ENCODE measurements around the gene ARL13A.
"Not testable (repeated sequence)": the region's sequence is repeated elsewhere in the genome, so short reads cannot be mapped to it uniquely, and the experiment has no call there.

Gene ARL13A

GRCh38 chrX:100990139-100990538 lies 20.6 kb downstream of the ARL13A start:
- no peak for DNase-seq (ENCODE audit: low read depth, low spot score)

DNA sequence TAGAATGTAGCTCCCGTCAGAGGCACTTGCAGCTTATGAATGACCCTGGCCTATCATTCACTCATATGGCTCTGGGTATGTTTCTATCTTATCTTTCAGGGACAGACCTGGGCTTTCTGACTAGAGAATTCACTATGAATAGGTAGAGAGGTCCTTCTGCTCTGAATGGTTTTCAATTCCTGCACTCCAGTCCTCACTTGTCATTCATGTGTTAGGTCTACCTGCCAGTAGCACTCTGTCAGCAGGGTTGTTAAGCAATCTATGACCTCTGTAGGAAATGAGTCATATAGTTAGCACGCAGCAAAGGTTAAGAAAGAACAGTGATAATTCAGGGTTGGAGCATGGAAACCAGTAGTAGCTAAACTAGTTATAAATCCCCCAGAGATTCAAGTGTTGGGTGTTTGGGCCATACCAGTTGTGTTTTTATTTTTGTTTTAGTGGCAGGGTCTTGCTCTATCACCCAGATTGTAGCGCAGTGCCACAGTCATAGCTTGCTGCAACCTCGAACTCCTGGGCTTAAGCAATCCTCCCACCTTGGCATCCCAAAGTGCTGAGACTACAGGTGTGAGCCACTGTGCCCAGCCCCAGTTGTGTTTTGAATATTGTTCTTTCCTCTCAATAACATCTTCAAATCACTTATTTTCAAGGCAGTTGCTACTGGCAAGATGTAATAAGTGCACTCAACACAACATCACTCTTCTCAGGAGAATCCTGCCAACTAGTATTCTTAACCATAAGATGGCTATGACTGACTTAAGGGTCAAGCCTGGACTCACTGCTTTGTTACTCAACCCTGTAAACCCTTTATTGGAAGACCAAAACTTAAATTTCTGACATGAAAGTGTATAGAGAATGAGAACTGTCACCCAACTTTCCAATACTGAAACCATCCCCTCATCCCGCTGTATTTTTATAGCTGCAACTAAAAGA lies 25.1 kb downstream of the ARL13A start:
- DNase-seq (ENCODE audit: low read depth, low spot score) = no peak

GRCh38 chrX:100995469-100995868 lies 26.0 kb downstream of the ARL13A start:
- peak; percentile 6 for DNase-seq (ENCODE audit: low read depth, low spot score)

- DNase-seq (ENCODE audit: low read depth, low spot score) = no peak
Observed at GRCh38 chrX:100999451-100999850, 29.9 kb downstream of the ARL13A start.

GRCh38 chrX:101009090-101009489 lies 39.6 kb downstream of the ARL13A start:
- DNase-seq (ENCODE audit: low read depth, low spot score) = no peak

- not testable (repeated sequence) for DNase-seq (ENCODE audit: low read depth, low spot score)
Observed at GRCh38 chrX:101012031-101012430, 42.5 kb downstream of the ARL13A start.

DNA sequence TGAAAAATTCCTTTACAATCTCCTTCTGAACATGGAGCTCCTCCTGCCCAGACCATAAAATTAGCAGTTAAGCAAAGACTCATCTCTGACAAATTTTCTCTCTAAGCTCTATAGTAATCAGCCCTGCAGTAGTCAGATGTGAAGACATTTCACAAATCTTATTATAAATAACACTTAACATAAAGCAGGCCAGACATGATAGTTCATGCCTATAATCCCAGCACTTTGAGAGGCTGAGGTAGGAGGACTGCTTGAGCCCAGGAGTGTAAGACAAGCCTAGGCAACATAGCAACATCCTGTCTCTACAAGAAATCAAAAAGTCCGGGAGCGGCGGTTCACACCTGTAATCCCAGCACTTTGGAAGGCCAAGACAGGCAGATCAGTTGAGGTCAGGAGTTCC lies 52.5 kb downstream of the ARL13A start:
- no peak for DNase-seq (ENCODE audit: low read depth, low spot score)

DNA sequence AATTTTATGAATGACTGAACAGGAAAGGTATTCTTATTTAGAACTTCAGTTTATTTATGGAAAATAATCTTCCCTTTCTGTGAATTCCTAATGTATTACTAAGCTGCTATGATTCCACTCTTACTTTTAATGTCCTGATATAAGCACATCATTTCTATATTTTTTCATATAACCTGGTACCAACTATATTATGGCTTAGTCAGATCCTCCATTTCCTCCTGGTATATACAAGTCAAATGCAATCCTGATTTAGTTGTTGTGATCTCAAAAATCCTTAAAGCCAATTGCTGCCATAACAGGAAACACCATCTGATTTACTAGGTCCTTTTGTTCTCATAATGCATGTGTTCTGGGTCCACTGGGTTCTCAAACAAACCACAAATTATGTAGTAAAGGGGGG lies 55.6 kb downstream of the ARL13A start:
- DNase-seq (ENCODE audit: low read depth, low spot score) = no peak

GRCh38 chrX:101028562-101028961 lies 59.1 kb downstream of the ARL13A start:
- DNase-seq (ENCODE audit: low read depth, low spot score) = no peak

- DNase-seq (ENCODE audit: low read depth, low spot score) = no peak
Observed at GRCh38 chrX:101029665-101030064, 60.2 kb downstream of the ARL13A start.

GRCh38 chrX:101037231-101037630 lies 67.7 kb downstream of the ARL13A start:
- no peak for DNase-seq (ENCODE audit: low read depth, low spot score)

GRCh38 chrX:101040197-101040596 lies 70.7 kb downstream of the ARL13A start:
- no peak for DNase-seq (ENCODE audit: low read depth, low spot score)
